Lung (tissue), 16 donors: Measurements from ENCODE around the gene TFF3. TPM values are rescaled to one million over a fixed set of nuclear protein-coding genes. Genes with fewer than 3 reads are reported as not detected.

ENCODE experiments used
- ATAC-seq: fragments of 200-7000 bp; cut with Tn5 transposase; one replicate; pipeline ENCODE4 v1.9.1; 2020; ENCODE audit warnings: moderate number of reproducible peaks; ENCODE audit not compliant: insufficient read depth, low FRiP score
- DNase-seq, 3 donors: peaks; one replicate each; pipeline ENCODE4 v3.0.0-alpha.2; 2013 to 2017
- H3K27ac ChIP-seq, 2 donors: one replicate each; pipeline ENCODE4 v1.5.1; 2013; ENCODE audit warnings: mild to moderate bottlenecking in 2 of 2, moderate library complexity in 2 of 2, control low read depth in 1 of 2, inconsistent platforms in 1 of 2, low read depth in 1 of 2, low read length in 1 of 2
- H3K27me3 ChIP-seq, 3 donors: one replicate each; pipeline ENCODE4 v1.5.1; 2013; ENCODE audit warnings: low read length in 2 of 3; ENCODE audit not compliant: control insufficient read depth in 3 of 3, insufficient read depth in 3 of 3
- H3K36me3 ChIP-seq, 4 donors: one replicate each; pipeline ENCODE4 v1.5.1; 2013; ENCODE audit warnings: low read length in 4 of 4, mild to moderate bottlenecking in 1 of 4, moderate library complexity in 1 of 4; ENCODE audit not compliant: control insufficient read depth in 4 of 4, insufficient read depth in 4 of 4
- H3K4me1 ChIP-seq, 5 donors: one replicate each; pipeline ENCODE4 v1.5.1; 2013; ENCODE audit warnings: low read length in 5 of 5, mild to moderate bottlenecking in 2 of 5, moderate library complexity in 1 of 5; ENCODE audit not compliant: control insufficient read depth in 5 of 5, insufficient read depth in 5 of 5
- H3K4me3 ChIP-seq: one replicate; pipeline ENCODE4 v1.5.1; 2013; ENCODE audit warnings: mild to moderate bottlenecking, control low read depth, moderate library complexity
- H3K9ac ChIP-seq, 2 donors: one replicate each; pipeline ENCODE4 v1.5.1; 2013; ENCODE audit warnings: low read length in 2 of 2, control low read depth in 1 of 2; ENCODE audit not compliant: insufficient read depth in 1 of 2
- H3K9me3 ChIP-seq, 4 donors: one replicate each; pipeline ENCODE4 v1.5.1; 2013; ENCODE audit warnings: low read length in 3 of 4, mild to moderate bottlenecking in 1 of 4, moderate library complexity in 1 of 4; ENCODE audit not compliant: control insufficient read depth in 4 of 4, insufficient read depth in 3 of 4
- WGBS, 2 donors: extraction: QIAGEN DNeasy Blood & Tissue Kit; methylation state at CpG; one replicate each; pipeline ENCODE4 v1.1.7; 2013; 5-methylcytosine and 5-hydroxymethylcytosine counted together
- long read RNA-seq, 5 donors: transcript quantifications; one replicate each; lab custom pipeline, GENCODE V29; 2026
- polyA plus RNA-seq, 2 donors: library from polyadenylated mRNA; stranded (reverse); fragments of 200-250 nt; gene quantifications; one replicate each; pipeline ENCODE4 v1.2.1, GENCODE V29; 2013
- total RNA-seq, 2 donors: library from RNA; depleted of rRNA in 1 of 2; stranded (reverse); fragments of >200 nt in 1 of 2; gene quantifications; one replicate each; pipeline ENCODE4 v1.2.1, GENCODE V29; 2014 to 2021
- TF ChIP-seq, protein P1 (sequence below): IDR thresholded peaks from 2 replicates; pipeline ENCODE4 v1.5.1; 2012; ENCODE audit warnings: mild to moderate bottlenecking; ENCODE audit errors: control extremely low read depth, extremely low read depth
- donor health status: control.
- donor health status: control.
- donor health status: Bipolar disorder and iron deficiency.
- donor health status: healthy.
- donor health status: DM: yes; HTN: yes; CAD: no.

TFF3 gene, protein sequence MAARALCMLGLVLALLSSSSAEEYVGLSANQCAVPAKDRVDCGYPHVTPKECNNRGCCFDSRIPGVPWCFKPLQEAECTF
- total RNA-seq (10 to 100 TPM; 23.9 to 37.8 TPM), polyA plus RNA-seq (10 to 100 TPM; 30.8 to 54.0 TPM)
- long read RNA-seq, donor 1, transcript TFF3-204 (3 exons, 1,109 nt), result major isoform, 37 of 44 reads
- long read RNA-seq, donor 1, transcript TFF3-203 (2 exons, 419 nt), result minor isoform, 7 of 44 reads
- long read RNA-seq, donor 1, partial matches to known transcripts, result 0 of 44 reads
- long read RNA-seq, donor 1, other reads (novel, unspliced or antisense), result 0 of 44 reads
- long read RNA-seq, donor 2, transcript TFF3-204 (3 exons, 1,109 nt), result major isoform, 13 of 18 reads
- long read RNA-seq, donor 2, transcript TFF3-203 (2 exons, 419 nt), result minor isoform, 5 of 18 reads
- long read RNA-seq, donor 2, partial matches to known transcripts, result 0 of 18 reads
- long read RNA-seq, donor 2, other reads (novel, unspliced or antisense), result 0 of 18 reads
- long read RNA-seq, donor 3, transcript TFF3-204 (3 exons, 1,109 nt), result major isoform, 26 of 27 reads
- long read RNA-seq, donor 3, partial matches to known transcripts, result 0 of 27 reads
- long read RNA-seq, donor 3, other reads (novel, unspliced or antisense), result 0 of 27 reads
- long read RNA-seq, donor 4, transcript TFF3-204 (3 exons, 1,109 nt), result major isoform, 7 of 9 reads
- long read RNA-seq, donor 4, partial matches to known transcripts, result 0 of 9 reads
- long read RNA-seq, donor 4, other reads (novel, unspliced or antisense), result 0 of 9 reads
- long read RNA-seq, donor 5, transcript TFF3-204 (3 exons, 1,109 nt), result major isoform, 26 of 31 reads
- long read RNA-seq, donor 5, transcript TFF3-203 (2 exons, 419 nt), result minor isoform, 5 of 31 reads
- long read RNA-seq, donor 5, partial matches to known transcripts, result 0 of 31 reads
- long read RNA-seq, donor 5, other reads (novel, unspliced or antisense), result 0 of 31 reads

DNA sequence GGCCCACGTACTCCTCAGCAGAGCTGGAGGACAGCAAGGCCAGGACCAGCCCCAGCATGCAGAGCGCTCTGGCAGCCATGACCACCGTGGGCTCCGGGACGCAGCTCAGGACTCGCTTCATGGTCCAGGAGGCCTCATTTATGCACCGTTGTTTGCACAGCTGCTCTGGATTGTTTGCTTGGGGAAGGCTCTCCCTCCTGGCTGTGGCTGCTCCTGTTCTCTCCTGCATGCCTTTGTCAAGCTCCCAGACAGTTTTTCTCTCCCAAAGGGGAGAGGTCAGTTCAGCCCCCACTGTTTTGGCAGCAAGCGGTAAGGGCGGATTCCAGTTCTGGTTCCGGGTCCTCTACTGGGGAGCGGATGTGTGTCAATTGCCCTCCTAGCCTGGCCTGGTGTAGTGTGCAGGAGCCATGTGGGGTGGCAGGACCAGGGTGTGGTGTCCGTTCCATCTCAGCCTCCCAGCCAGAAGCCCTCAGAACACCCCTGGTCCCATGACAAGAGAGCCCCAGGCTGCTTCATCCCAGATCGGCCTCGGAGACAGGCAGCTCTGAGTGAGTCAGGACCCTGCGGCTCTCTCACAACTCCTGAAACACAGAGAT is at the start of gene TFF3:
TSS of gene TFF3 (minus strand) at position 114 of the 596 bp plus-strand sequence. CDS start at position 79, 35 bp downstream.
- H3K9me3 ChIP-seq, result no peaks in the 10 kb centered on the region
- no peak within 1 kb of the TSS for H3K4me3 ChIP-seq
- 75 to 80% methylated on average over 15 of the region's 15 CpGs for WGBS, 2 donors
- H3K9ac ChIP-seq, result no peak within 1 kb of the TSS
- no peaks in the 10 kb centered on the region for H3K27me3 ChIP-seq
- ATAC-seq (no peak), DNase-seq (peak; percentile 53 to 54 (median 53))
- no peak within 1 kb of the TSS for H3K27ac ChIP-seq
- H3K4me1 ChIP-seq, result peaks cover 0 to 17% (median 4%) of the 10 kb centered on the region in 5 donors
- TF ChIP-seq, protein P1, sequence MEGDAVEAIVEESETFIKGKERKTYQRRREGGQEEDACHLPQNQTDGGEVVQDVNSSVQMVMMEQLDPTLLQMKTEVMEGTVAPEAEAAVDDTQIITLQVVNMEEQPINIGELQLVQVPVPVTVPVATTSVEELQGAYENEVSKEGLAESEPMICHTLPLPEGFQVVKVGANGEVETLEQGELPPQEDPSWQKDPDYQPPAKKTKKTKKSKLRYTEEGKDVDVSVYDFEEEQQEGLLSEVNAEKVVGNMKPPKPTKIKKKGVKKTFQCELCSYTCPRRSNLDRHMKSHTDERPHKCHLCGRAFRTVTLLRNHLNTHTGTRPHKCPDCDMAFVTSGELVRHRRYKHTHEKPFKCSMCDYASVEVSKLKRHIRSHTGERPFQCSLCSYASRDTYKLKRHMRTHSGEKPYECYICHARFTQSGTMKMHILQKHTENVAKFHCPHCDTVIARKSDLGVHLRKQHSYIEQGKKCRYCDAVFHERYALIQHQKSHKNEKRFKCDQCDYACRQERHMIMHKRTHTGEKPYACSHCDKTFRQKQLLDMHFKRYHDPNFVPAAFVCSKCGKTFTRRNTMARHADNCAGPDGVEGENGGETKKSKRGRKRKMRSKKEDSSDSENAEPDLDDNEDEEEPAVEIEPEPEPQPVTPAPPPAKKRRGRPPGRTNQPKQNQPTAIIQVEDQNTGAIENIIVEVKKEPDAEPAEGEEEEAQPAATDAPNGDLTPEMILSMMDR, result no peak
- H3K36me3 ChIP-seq, result no peaks in the 10 kb centered on the region

DNA sequence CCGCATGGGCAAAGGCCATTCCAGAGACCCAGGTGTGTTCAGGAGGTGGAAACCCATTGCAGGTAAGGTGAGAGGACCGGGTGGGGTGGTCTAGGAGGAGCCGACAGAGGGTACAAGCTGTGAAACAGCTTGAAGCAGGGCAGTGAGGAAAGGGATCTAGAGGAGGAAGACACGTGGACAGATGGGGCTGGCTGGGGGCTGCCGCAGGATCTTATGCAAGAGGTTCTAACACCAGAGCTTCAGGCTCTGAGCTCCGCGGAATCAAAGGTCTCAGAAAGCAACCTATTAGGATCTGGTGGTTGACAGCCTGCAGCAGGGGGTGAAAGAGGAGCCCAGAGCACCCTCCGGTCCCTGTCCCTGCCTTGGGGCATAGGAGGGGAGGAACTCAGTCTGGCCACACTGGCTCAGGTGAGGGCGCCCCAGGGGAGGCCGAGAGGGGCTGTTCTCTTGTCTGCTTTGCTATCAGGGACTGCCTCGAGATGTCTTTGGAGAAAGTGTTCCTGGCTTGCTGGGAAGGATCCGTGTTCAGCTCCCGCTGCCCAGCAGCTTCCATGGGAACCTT is 49.2 kb upstream of the TFF3 start:
- Histone ChIP-seq H3K9ac (no peak overlapping the region), H3K9me3 (peaks cover 0 to 5% (median 2%) of the 10 kb centered on the region in 4 donors), H3K4me1 (no peaks in the 10 kb centered on the region), H3K27me3 (peaks cover 0 to 5% (median 3%) of the 10 kb centered on the region in 3 donors), H3K4me3 (no peak overlapping the region), H3K36me3 (no peaks in the 10 kb centered on the region), H3K27ac (no peak overlapping the region)
- TF ChIP-seq, protein P1, result no peak
- 53 to 69% methylated on average over 13 of the region's 13 CpGs for WGBS, 2 donors
- DNase-seq (no peak), ATAC-seq (no peak)

DNA sequence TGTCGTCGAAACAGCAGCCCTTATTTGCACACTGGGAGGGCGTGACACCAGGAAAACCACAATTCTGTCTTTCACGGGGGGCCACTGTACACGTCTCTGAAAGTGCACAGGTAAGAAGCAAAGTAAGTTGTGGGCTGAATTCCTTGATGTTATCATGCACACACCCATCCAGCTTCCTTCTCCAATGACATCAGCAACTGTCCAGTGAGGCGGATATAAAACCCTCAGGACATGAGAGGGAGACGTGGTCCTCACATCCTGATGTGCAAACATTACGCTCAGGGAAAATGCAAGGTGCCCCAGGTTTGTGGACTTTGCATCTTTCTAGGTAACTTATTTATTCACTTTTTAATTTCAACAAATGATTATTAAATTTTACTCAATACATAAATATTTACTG is 48.1 kb upstream of the TFF3 start:
- H3K27ac ChIP-seq, result no peak overlapping the region
- no peaks in the 10 kb centered on the region for H3K36me3 ChIP-seq
- peaks cover 0 to 5% (median 3%) of the 10 kb centered on the region in 3 donors for H3K27me3 ChIP-seq
- H3K9me3 ChIP-seq, result peaks cover 0 to 7% (median 2%) of the 10 kb centered on the region in 4 donors
- 51 to 52% methylated on average over 8 of the region's 8 CpGs for WGBS, 2 donors
- ATAC-seq (no peak), DNase-seq (no peak)
- no peaks in the 10 kb centered on the region for H3K4me1 ChIP-seq
- H3K4me3 ChIP-seq, result no peak overlapping the region
- H3K9ac ChIP-seq, result no peak overlapping the region
- TF ChIP-seq, protein P1, result no peak
